ENCODE results near the gene DMRTC1. TPM values are rescaled to one million over a fixed set of nuclear protein-coding genes. Genes with fewer than 3 reads are reported as not detected.
"Not testable (repeated sequence)": the region's sequence is repeated elsewhere in the genome, so short reads cannot be mapped to it uniquely, and the experiment has no call there.

DMRTC1 gene
- total RNA-seq (under 1 TPM; 0.18 to 0.20 TPM), polyA plus RNA-seq (ENCODE audit: insufficient read length in 6 of 6) (under 1 TPM in 5 of 6 donors, not detected in 1; 0.25 to 0.53 (median 0.29) TPM)
- long read RNA-seq, donor 1, partial matches to known transcripts, result 0 of 2 reads
- long read RNA-seq, donor 1, other reads (novel, unspliced or antisense), result 0 of 2 reads
- long read RNA-seq, donor 2, result 0 reads
- long read RNA-seq, donor 3, result 0 reads
- long read RNA-seq, donor 4, result 0 reads
- long read RNA-seq, donor 5, result 0 reads
- long read RNA-seq, donor 6, result 0 reads
- long read RNA-seq, donor 7, result 0 reads
- long read RNA-seq, donor 8, result 0 reads
- long read RNA-seq, donor 9, result 0 reads
- long read RNA-seq, donor 10, result 0 reads
- long read RNA-seq, donor 11, result 0 reads
- long read RNA-seq, donor 12, result 0 reads

DNA sequence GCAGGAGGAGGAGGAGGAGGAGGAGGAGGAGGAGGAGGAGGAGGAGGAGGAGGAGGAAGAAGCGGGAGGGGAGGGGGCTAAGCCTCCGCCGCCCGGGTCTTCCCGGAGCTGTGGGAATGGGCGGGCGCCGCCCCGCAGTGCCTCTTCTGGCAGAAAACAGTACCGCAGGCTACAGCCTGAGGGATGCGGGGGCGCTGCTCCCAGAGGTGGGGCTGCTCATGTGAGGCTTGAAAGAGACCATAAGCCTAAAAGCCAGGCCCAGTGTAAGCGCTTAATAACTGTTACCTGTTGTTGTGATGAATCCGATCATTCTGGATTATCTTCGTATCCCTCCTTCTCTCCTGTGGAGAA lies at the start of gene DMRTC1:
TSS of gene DMRTC1 (minus strand) at position 19 of the 351 bp plus-strand sequence. CDS start 68,143 bp downstream, outside the sequence.
- H3K4me3 ChIP-seq; intact Hi-C loops (cut with DNase I); DNase-seq; H3K27me3 ChIP-seq; H3K27ac ChIP-seq; H3K9me3 ChIP-seq; H3K4me1 ChIP-seq; H3K36me3 ChIP-seq: not testable (repeated sequence)
- ATAC-seq, result peak; percentile 92

GRCh38 chrX:72980894-72981469 lies 37.3 kb upstream of the DMRTC1 start:
- H3K36me3 ChIP-seq; ATAC-seq; H3K27me3 ChIP-seq; H3K27ac ChIP-seq; H3K9me3 ChIP-seq; H3K4me1 ChIP-seq; H3K4me3 ChIP-seq; intact Hi-C loops (cut with DNase I); DNase-seq: not testable (repeated sequence)

GRCh38 chrX:72974885-72975284 lies 31.2 kb upstream of the DMRTC1 start:
- ATAC-seq; H3K9me3 ChIP-seq; H3K4me1 ChIP-seq; H3K36me3 ChIP-seq; H3K27ac ChIP-seq; DNase-seq; H3K4me3 ChIP-seq; H3K27me3 ChIP-seq; intact Hi-C loops (cut with DNase I): not testable (repeated sequence)

GRCh38 chrX:72971859-72972258 lies 28.2 kb upstream of the DMRTC1 start:
- H3K4me1 ChIP-seq; DNase-seq; H3K27ac ChIP-seq; intact Hi-C loops (cut with DNase I); H3K9me3 ChIP-seq; H3K4me3 ChIP-seq; H3K36me3 ChIP-seq; ATAC-seq; H3K27me3 ChIP-seq: not testable (repeated sequence)

GRCh38 chrX:72959971-72960370 lies 16.3 kb upstream of the DMRTC1 start:
- H3K27ac ChIP-seq; DNase-seq; H3K4me3 ChIP-seq; H3K4me1 ChIP-seq; H3K9me3 ChIP-seq; H3K27me3 ChIP-seq; ATAC-seq; H3K36me3 ChIP-seq; intact Hi-C loops (cut with DNase I): not testable (repeated sequence)

- DNase-seq; H3K9me3 ChIP-seq; H3K27ac ChIP-seq; H3K36me3 ChIP-seq; H3K4me3 ChIP-seq; H3K27me3 ChIP-seq; H3K4me1 ChIP-seq; intact Hi-C loops (cut with DNase I): not testable (repeated sequence)
- peak; percentile 81 for ATAC-seq
Measured at GRCh38 chrX:72943035-72943818, 410 bp downstream of the DMRTC1 start.

GRCh38 chrX:72942272-72942671 lies 1.4 kb downstream of the DMRTC1 start:
- H3K4me3 ChIP-seq; DNase-seq; H3K27me3 ChIP-seq; H3K9me3 ChIP-seq; H3K4me1 ChIP-seq; H3K27ac ChIP-seq; H3K36me3 ChIP-seq; intact Hi-C loops (cut with DNase I): not testable (repeated sequence)
- peak; percentile 45 for ATAC-seq

GRCh38 chrX:72937906-72938305 lies 5.7 kb downstream of the DMRTC1 start, which contains the start of gene FAM236A:
Gene FAM236A, plus strand, starts transcription at chrX:72938206. Its CDS starts 57 bp downstream, at chrX:72938263.
- DNase-seq; H3K27ac ChIP-seq; H3K4me1 ChIP-seq; H3K27me3 ChIP-seq; ATAC-seq; intact Hi-C loops (cut with DNase I); H3K36me3 ChIP-seq; H3K9me3 ChIP-seq; H3K4me3 ChIP-seq: not testable (repeated sequence)

GRCh38 chrX:72936882-72937455 lies 6.7 kb downstream of the DMRTC1 start:
- intact Hi-C loops (cut with DNase I); H3K27ac ChIP-seq; H3K36me3 ChIP-seq; H3K4me1 ChIP-seq; H3K9me3 ChIP-seq; DNase-seq; H3K27me3 ChIP-seq; H3K4me3 ChIP-seq: not testable (repeated sequence)
- peak; percentile 79 for ATAC-seq

DNA sequence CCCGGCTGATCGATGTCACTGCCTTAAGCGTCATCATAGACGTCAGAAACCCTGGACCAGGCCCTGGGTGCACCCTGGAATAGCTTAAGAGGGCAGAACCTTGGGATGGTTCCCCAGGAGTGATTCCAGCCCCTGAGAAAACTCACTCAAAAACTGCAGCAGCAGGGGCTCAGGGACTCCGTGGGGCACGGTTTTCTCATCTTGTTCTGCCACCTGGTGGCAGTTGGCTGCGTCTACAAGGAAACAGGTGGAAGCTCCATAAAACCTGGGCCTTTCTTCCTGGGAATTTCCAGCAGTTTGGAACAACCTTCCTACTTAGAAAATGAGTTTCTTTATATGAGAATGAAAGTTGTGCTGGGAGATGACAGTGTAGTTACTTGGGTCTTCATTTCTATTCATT lies 7.2 kb downstream of the DMRTC1 start:
- DNase-seq; H3K9me3 ChIP-seq; H3K36me3 ChIP-seq; H3K27ac ChIP-seq; H3K4me1 ChIP-seq; intact Hi-C loops (cut with DNase I); H3K27me3 ChIP-seq; H3K4me3 ChIP-seq: not testable (repeated sequence)
- ATAC-seq, result peak; percentile 80

GRCh38 chrX:72932283-72932682 lies 11.4 kb downstream of the DMRTC1 start:
- H3K27me3 ChIP-seq; intact Hi-C loops (cut with DNase I): not testable (repeated sequence)

DNA sequence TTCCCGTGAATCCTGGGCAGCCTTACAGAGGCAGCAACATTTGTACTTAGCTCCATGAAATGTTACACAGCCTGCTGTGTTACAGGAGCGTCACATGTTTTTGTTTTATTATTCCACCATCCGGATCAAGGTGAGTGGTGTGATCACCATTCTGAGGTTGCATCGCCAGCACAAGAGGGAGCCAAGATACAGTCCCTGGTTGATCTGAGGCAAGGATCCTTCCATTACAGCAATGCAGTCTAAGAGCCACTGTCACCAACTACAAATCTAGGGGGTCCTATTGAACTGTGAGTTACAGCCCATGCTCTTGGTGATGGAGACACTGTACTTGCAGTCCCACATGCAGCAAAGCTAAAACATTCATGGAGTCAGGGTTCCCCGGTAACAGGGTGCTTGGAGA lies 27.5 kb downstream of the DMRTC1 start:
- H3K9me3 ChIP-seq; H3K36me3 ChIP-seq; H3K27ac ChIP-seq; intact Hi-C loops (cut with DNase I); H3K4me1 ChIP-seq; H3K27me3 ChIP-seq; H3K4me3 ChIP-seq; ATAC-seq; DNase-seq: not testable (repeated sequence)

More at GRCh38 chrX:72932283-72932682, 11.4 kb downstream of the DMRTC1 start:
- H3K27ac ChIP-seq, H3K4me3 ChIP-seq, H3K36me3 ChIP-seq, H3K9me3 ChIP-seq, ATAC-seq, DNase-seq, H3K4me1 ChIP-seq: not testable (repeated sequence)

- ATAC-seq; H3K9me3 ChIP-seq; H3K27me3 ChIP-seq; H3K4me1 ChIP-seq; H3K36me3 ChIP-seq; H3K4me3 ChIP-seq; DNase-seq; H3K27ac ChIP-seq; intact Hi-C loops (cut with DNase I): not testable (repeated sequence)
Measured at GRCh38 chrX:72912315-72912714, 31.3 kb downstream of the DMRTC1 start, which contains the start of gene FAM236C. Gene FAM236C, plus strand, starts transcription at chrX:72912615. Its CDS starts 100 bp downstream, at chrX:72912715.
